GM19467 (cell line): ENCODE results near the gene ZNF317.

Experiments
- ATAC-seq: cut with Tn5 transposase; IDR thresholded peaks from one replicate; pipeline ENCODE4 v1.9.1; 2021; ENCODE audit warnings: mild to moderate bottlenecking, moderate library complexity; ENCODE audit not compliant: unreplicated experiment

Gene ZNF317

DNA sequence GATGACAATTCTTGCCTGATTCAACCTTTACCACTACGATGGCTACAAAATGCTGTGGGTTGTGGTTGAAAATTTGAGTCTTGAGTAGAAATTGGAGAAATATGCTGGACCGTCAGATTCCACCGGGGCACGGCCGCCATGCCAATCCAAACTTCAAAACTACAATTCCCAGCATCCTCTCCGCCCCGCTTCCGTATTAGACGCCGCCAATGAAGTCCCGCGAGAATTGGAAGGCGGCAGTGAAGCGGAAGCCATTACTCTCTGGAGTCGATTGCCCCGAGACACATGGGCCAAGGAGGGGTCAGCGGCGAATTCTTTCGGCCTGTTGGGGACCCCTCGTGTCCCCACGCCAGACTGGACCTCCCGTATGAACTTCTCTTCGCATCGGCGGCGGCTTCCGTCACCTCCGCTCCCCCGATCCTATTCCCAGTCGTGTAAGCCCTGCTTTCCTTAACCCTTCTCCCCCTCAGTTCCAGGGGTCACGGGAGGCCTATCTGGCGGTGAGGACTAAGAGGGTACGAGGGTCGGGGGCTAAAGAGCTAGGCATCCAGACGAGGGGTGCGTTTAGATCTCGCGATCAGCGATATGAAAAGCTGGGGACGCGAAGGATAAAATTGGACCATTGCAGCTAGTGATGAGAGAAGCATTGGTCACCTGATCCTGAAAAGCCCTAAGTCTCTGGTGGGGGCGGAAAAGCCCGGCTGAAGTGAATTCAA is at the start of gene ZNF317:
ZNF317 (plus strand) TSS at position 239 of the 716 bp plus-strand sequence. CDS start 15,620 bp downstream, outside the sequence.
- ATAC-seq, result peak; percentile 80

DNA sequence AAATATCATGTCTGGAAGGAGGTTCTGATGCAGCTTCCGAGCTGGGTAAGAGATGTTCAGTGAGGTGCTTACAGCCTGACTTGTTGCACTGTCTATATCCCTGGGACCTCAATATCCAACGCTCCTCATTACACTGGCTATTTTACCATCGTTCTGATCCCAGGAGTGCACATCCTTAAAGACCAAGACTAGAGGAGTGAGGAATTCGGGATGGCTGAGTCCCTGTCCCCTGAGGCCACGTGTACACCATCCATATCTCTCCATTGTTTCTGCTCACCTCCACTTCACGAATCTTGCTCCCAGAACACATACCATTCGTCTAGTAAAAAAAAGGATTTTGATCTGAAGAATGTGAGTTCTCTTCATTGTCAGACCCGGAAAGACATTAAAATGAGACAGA is 32.8 kb upstream of the ZNF317 start, which contains the start of gene OR7G2:
OR7G2 (minus strand) TSS at position 101 of the 400 bp plus-strand sequence. CDS start 4,232 bp downstream, outside the sequence.
- ATAC-seq, result no peak

DNA sequence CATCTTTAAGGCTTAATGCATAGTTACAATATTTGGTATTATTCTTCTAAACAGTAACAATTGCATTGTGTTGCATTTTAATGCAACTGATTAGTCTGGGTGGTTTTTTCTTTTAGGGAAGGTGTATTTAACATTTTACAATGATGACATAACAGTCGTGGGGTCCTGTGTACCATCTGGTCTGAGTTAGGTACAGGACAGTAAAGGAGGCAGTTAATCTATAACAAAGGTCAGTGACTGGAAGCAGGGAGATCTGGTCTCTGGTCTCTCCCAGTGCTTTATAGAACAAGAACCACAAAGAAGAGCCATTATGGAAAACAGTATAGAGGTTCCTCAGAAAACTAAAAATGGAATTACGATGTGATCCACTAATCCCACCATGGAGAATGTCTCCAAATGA is 30.2 kb upstream of the ZNF317 start:
- ATAC-seq, result no peak

DNA sequence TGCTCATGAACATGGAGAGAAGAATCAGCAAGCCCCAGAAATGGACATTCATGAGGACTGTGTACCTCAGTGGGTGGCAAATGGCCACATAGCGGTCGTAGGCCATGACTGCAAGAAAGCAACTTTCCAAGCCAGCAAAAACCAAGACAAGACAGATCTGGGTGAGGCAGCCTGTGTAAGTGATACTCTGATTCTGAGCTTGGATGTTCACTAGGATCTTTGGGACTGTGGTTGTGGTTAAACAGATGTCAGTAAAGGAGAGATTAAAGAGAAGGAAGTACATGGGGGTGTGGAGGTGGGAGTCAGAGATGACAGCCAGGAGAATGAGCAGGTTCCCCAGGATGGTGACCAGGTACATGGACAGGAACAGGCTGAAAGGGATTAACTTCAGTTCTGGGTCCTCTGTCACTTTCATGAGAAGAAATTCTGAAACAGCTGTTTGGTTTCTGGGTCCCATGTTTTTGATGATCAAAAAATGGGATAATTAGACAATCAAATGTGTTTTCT is 24.8 kb upstream of the ZNF317 start, which contains the start of gene OR7G1:
OR7G1 (minus strand) TSS at position 457 of the 507 bp plus-strand sequence; CDS start at position 457, 0 bp downstream.
- ATAC-seq, result no peak

DNA sequence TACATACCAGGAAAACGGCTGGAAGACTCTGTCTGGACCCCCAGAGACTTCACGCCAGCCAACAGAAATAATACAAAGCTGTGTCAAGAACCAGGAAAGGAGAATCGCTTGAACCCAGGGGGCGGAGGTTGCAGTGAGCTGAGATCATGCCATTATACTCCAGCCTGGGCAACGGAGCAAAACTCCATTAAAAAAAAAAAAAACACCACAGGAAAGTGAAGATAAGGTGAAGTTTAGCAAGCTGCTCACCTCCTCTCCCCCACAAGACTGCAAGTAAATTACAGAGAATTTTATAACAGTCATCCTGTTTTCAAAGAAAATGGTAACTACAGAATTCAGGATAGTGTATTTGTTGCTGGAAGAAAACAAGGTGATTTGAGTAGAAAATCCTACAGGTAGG is 23.6 kb upstream of the ZNF317 start:
- ATAC-seq, result no peak

DNA sequence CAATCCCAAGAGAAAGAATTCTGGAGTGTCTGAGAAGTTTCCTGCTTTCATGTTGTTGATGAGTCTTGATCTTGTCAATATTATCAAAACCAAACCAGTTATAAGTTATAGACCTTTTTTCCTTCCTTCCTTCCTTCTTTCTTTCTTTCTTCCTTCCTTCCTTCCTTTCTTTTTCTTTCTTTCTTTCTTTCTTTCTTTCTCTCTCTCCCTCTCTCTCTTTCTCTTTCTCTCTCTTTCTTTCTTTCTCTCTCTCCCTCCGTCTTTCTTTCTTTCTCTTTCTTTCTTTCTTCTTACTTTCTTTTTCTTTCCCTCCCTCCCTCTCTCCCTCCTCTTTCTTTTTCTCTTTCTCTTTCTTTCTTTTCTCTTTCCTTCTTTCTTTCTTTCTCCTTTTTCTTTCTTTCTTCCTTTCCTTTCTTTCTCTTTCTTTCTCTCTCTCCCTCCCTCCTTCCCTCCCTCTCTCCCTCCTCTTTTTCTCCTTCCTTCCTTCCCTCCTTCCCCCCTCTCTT is 13.2 kb upstream of the ZNF317 start, which contains the start of gene OR7G3:
OR7G3 (minus strand) TSS at position 51 of the 506 bp plus-strand sequence; CDS start at position 51, 0 bp downstream.
- no peak for ATAC-seq

DNA sequence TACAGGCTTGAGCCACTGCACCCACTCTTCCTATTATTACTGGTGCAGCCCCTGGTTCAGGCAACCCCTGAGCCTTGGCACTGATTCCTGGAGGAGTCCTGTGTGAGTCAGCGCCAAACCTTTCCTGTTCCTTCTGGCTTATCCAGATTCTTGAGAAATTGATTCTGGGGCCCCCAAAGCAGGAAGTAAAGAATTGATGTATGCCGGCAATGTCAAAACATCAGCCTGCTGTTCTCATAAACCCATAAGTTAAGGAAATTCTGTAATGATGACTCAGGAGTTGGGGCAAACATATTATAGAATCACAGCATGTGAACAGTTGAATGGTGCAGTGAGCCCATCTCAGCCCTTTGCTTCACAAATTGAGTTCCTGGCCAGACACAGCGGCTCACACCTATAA is 12.0 kb upstream of the ZNF317 start:
- no peak for ATAC-seq

DNA sequence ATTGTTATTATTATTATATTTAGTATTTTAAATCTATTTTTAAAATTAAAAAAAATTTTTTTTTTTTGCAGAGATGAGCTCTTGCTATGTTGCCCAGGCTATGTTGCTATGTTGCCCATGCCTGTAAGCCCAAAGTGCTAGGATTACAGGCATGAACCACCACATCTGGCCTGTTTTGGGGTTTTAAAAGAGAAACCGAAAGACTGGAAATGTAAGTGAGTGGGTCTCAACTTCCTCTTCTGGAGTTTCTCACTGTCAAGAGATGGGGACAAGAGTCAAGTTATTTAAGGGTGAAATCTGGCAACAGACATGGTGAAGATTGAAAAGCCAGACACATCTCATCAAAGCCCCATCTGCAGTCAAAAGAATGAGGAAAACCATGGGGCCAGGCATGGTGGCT is 9.2 kb upstream of the ZNF317 start:
- no peak for ATAC-seq

DNA sequence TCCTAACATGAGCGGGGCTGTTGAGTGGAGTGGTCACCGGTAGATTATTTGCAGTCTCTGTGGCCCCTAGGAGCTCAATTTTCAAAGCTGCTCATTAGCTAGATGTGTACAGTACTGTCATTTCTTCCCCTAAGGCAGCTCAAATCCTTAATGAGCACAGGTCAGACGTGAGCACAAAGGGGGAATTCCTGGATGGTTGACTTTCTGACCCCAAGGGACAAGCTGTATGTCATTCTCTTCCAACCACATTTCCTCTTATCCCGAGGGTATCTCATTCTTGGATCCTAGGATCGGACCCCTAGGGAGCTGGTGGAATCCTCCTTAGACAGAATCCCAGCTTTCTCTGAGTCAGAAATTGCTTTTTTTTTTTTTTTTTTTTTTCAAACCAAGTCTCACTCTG is 7.8 kb upstream of the ZNF317 start:
- no peak for ATAC-seq

DNA sequence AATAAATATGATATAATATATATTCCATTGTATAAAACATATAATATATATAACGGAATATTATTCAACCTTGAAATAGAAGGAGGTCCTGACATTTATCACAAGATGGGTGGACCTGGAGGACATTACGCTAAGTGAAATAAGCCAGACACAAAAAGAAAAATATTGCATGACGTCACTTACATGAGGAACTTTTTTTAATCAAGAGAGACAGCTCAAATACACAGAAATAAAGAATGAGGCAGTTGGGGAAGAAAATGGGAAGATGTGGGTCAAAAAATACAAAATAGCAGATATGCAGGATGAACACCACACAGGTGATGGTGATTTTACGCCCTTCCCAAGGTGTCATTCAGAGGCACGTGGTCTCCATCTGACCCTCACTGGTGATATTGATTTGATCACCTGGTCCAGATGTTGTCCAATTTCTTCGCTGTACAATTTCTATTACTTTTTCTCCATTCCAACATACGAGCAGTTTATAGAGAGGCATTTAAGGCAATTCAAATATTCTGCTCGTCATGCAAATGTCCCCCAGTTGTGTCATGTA is 513 bp upstream of the ZNF317 start:
- ATAC-seq, result no peak

DNA sequence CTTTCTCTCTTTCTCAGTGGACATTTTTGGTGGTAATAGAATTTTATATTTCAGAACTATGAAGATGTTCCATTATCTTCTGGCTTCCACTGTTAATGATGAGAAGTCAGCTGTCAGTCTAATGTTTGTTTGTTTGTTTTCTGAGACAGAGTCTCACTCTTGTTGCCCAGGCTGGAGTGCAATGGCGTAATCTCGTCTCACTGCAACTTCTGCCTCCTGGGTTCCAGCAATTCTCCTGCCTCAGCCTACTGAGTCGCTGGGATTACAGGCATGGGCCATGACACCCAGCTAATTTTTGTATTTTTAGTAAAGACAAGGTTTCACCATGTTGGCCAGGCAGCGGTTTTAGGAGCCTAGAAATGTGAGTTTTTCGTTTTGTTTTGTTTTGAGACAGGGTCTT is 4.7 kb downstream of the ZNF317 start:
- no peak for ATAC-seq

DNA sequence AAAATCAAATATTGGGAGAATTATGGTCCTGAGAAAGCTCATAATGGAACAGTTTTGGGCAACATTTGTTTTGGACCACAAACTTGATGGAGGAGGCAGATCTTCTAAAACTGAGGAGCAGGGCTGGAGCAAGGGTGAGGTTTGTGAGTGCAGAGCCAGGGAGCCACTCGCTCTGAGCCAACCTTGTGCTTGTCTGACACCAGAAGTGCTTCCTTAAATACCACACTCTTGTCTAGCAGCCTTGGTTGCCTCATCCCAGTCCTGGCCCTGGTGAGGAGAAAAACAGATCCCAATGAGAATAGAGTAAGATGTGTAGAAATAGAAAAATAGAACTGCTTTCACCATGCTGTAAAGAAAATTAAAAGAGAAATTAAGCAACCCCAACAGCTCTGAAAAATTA is 6.7 kb downstream of the ZNF317 start:
- ATAC-seq, result no peak

DNA sequence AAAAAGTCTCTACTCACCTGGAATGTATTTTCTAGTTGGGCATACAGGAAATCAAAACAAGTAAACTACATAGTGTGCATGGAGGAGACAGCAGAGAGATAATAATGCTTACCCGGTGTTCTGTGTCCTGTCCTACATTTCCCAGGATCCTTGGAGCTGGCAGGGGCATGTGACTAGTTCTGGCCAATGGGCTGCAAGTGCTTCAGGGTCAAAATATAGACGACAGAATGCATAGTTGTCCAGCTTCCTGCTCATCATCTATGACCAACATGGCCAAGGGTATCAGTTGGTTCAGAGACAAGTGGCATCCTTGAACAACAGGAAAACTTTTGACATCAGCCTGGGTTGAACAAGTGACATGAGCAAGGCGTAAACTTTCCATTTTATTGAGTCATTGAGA is 8.5 kb downstream of the ZNF317 start:
- ATAC-seq, result no peak

DNA sequence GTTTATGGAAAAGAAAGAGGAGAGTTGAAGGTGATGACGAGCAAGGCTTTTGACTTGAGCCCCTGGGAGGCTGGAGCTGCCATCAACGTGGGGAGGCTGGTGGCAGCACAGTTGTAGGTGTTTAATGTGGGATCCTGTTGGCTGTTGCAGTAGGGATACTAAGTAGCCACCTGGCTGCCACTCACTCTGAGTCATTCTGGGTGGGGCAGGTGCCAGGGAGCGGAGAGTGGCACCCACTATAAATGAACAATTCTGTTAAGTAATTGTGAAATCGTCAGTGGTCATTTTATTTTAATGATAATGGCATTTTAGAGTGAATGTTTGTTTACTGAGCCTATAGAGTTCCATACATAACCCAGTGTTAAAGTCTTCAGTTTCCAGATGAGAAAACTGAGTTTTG is 9.8 kb downstream of the ZNF317 start:
- ATAC-seq, result no peak

DNA sequence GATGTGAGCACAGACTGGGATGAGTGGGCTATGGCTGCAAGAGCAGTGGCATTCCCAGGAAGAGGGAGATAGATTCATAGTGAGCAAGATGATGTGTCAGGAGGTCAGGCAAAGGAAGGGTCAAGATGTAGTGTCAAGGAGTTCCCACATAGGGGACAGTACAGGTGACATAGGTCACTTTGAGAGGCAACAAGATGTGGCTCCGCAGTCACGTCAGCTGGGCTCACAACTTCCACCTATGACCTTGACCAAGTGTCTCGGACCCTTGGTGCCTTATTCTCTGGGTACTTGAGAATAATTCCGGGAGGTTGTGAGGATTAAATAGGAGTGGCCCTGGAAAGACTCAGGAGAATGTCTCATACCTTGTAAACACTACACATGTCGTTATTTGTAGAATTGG is 10.5 kb downstream of the ZNF317 start:
- no peak for ATAC-seq

DNA sequence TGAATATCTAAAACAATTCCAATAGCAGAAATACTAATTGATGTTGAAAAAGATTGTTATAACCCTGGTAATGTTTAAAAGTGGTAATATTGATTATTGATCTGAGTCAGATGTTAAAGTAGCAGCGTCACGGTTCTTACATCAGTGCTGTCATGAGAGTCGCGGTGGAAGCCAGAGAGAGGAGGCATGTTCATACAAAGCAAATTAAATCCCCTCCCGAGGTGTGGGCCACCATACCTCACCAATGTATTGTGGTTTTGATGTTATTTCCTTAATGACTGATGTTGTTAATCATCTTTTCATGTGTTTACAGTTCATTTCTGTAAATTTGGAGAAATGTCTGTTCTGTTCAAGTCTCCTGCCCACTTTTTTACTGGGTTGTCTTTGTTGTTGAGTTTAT is 11.2 kb downstream of the ZNF317 start:
- no peak for ATAC-seq

DNA sequence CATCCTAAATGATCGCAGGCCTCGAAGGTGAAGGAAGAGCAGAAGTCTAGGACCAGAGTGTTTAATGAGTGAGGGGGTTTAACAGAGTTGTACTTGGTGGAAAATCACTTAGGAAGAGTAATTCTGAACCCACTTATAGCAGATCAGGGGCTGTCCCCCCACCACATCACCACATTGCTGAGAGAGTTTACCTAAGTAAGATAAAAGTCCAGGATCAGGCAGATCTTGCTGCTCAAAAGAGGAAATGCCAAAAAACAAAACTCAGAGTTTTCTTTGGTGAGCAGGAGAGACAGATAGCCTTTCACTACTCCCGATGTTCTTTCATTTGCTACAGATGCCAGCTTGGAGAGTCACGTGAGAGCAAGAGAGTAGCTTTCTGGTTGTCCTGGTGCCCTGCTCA is 15.4 kb downstream of the ZNF317 start:
- no peak for ATAC-seq

DNA sequence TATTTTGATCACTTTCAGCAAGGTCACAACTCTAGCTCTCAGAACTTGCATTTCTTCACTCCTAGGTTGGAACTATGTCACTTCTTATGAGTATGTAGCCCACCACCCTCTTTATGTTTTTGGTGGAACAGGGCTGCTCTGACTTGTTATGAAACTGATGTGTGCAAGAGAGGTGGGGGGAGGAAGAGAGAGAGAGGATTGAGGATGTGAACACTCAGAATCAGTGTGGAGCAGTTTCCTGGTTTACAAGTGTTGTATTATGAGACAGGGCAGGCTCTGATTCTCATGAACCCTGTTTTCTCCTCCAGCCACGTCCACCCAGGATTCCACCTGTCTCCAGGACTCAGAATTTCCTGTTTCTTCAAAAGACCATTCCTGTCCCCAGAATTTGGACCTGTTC is 16.1 kb downstream of the ZNF317 start:
- no peak for ATAC-seq

DNA sequence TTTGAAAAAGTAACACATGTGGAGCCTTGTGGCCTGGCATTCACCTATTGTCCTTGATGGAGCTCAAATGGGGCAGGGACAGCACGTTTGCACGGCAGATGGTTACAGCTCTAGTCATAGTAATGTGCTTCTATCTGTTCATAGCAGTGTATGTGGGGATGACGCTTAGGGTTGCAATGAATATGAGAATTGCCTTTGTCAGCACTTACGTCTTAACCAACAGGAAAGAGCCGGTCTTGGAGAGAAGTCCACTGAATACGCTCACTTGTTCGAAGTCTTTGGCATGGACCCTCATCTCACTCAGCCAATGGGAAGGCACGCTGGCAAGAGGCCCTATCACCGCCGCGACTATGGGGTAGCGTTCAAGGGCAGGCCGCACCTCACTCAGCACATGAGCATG is 19.7 kb downstream of the ZNF317 start:
- no peak for ATAC-seq

DNA sequence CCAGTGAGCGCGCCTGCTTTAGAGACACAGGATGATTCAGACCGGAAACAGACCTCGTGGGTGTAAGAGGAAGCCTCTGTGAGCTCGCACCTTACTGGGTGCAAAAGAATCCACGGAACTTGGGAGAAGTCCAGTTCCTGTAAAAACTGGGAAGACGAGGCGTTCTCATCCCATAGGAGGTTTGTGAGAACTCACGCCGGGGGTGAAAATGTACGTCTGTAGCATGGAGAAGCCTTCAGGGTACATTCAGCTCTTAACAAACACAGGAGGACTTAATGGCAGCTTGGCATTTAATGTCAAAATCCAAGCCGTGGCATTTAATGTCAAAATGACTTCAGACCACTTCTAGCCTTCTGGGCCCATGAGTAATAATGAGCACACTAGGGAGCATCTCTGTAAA is 21.2 kb downstream of the ZNF317 start:
- ATAC-seq, result no peak

DNA sequence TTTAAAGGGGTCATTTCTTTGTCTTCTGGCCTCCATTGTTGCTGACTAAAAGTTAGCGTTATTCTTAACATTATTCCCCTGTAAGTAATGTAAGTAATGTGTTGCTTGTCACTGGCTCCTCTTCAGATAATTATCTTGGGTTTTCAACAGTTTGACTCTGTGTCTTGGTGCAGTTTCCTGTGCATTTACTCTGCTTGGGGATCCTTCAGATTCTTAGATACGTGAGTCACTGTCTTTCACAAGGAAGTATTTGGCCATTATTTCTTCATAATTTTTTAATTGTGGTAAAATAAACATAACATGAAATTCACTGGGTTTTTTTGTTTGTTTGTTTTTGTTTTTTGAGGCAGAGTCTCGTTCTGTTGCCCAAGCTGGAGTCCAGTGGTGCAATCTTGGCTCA is 25.1 kb downstream of the ZNF317 start:
- no peak for ATAC-seq

DNA sequence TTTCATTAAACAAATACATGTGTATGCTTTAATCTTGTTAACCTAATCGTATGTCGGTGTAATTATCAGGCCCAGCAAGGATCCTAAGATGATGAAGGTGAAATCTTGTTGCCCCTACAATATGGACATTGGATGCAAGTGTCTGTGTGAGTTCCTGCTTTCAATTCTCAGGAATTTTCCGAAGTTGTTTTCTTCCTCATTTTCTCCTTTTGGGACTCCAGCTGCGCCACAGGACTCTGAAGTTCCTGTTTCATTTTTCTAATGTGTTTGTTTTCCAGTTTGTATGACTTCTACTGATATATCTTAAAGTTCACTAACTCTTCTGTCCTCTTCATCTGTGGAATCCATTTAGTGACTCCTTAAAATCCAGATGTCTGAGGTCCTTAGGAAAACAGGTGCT is 26.6 kb downstream of the ZNF317 start:
- no peak for ATAC-seq
